ENCODE measurements around the gene MECR.

Gene MECR

DNA sequence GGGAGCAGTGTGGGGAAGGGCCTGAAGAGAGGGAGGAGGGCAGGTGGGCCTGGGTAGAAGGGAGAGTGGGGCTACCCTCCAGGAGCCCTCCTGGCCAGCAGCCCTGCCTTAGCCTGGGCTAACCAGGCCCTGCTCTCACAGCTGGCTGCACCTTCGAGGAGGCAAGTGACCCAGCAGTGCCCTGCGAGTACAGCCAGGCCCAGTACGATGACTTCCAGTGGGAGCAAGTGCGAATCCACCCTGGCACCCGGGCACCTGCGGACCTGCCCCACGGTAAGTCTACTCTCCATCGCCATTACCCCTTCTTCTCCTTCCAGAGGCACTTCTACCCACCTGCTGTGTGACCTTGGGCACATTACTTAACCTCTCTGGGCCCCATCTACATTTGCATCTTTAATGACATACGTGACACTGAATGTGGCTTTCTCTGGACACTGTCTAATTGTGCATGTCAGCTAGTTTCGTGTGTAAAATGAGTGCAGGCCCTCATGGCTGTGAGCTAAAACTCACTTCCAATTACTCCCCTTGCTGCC is 24.5 kb upstream of the MECR start:
- no peak for DNase-seq (ENCODE audit: low read depth in 3 of 3)

DNA sequence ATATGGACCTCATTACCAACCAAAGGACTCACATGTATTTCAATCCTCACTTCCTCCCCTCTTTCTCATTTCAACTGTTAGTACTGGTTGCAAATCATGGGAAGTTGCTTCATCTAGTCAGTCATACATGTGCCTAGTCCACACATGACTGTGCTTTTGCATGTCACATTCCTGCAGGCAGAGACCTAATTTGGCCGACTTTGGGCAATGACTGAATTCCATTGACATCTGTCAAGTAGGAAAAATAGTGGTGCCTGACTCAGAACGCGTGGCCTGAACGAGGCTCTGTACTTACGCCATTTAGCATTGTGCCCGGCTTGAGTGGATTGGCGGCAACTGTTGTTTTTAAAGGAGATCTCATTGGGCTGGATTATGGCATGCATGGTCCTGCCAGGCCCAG is 23.6 kb upstream of the MECR start:
- no peak for DNase-seq (ENCODE audit: low read depth in 3 of 3)

DNA sequence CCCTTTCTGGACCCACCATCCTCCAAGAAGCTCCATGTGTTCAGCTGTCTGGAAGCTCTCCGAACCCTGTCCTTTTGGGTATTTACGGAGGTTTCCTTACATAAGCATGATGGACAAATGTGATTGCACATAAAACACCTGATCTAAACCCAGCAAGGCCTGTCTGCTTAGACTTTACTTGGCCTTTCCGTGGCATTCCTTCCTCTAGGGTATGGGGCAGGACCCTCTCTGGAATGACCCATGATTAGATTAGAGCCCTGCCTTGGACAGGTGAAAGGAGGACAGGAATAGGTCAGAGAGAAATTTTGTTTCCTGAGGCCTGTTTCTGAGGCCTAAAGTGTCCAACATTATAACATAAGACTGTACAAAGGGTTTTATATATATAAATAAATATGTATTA is 22.4 kb upstream of the MECR start:
- DNase-seq (ENCODE audit: low read depth in 3 of 3), result no peak

DNA sequence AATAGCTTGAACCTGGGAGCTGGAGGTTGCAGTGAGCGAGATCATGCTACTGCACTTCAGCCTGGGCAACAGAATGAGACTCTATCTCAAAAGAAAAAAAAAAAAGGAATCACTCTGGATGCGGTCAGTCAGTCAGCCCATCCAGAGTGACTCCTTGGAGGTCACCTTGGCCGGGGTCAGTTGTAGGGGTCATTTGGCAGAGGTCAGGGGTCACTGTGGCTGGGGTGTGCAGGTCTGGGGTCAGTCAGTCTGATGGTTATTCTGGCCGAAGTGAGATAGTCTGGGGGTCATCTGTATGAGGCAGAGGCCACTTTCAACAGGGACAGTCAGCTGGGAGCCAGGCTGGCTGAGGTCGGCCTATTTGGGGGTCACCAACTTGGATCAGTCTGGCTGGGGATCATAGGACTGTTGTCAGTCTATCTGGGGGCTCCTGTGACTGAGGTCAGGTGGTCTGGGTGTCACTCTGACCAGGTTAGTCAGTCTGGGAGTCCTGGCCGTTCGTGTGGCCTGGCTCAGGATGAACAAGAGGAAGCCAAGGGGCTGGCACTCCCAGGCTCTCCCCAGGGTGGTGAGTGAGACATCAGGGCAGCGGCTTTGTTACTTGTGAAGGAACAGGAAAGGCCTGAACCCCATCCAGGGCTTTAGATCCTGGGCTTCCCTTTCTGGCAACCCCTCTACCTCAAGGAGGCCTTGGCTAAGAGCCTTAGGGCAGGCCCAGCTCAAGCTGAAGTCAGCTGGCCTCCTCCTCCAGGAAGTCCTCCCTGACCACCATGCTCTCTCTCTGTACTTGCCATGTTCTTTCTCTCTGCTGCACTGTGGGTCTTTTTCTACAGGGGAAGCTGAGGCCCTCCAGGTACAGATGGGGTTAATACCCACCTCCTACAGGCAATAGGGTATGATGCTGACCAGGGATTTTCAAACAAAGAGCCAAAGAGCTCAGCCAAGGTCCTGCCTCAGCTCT is 20.7 kb upstream of the MECR start:
- no peak for DNase-seq (ENCODE audit: low read depth in 3 of 3)

DNA sequence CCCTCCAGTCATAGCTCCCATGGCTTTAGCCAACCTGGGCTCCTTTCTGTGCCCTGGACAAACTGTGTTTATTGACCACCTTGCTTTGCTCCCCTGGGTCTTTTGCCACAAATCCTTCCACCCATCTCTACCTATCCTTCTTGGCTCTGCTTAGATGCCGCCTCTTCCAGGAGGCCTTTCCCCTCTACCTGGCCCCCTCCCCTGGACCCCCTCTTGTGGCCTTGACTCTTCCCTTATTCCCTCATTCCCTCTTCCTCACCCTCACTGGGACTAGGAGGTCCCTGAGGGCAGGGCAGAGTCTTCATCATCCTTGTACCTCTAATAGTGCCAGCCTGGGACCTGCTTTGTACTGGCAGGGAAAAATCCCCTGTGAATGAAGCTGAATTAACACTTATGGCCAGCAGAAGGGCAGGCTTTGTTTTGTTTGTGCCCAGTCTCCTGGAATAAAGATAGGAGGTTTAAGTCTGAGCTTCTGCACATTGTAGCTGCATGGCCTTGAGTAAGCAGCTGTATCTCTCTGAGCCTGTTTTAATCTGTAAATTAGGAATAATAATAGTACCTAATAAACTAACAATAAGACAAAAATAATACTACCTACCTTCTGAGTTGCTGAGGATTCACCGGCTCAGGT is 19.3 kb upstream of the MECR start:
- DNase-seq (ENCODE audit: low read depth in 3 of 3), result no peak

DNA sequence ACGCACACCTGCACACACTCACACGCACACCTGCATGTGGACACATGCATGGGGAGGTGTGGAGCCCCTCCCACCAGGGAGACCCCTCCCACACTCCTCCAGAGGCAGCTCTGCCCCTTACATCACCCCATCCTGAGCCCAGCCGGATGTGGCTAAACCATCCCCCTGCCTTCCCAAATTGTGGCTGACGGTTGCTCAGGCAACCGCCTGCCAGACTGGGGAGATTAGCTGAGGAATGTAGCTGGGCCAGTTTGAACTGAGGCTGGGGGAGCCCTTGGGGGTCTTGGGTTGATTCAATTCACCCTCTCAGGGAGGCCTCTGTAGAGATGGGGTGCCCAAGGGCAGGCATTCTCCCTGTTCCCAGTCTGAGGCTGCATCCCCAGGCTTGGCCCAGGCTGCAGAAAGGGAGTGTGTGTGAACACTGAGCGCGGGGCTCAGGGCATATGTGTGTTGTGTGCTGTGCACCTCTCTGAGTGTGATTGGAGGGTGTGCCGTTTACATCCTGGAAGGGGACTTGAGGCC is 18.5 kb upstream of the MECR start:
- DNase-seq (ENCODE audit: low read depth in 3 of 3), result no peak

DNA sequence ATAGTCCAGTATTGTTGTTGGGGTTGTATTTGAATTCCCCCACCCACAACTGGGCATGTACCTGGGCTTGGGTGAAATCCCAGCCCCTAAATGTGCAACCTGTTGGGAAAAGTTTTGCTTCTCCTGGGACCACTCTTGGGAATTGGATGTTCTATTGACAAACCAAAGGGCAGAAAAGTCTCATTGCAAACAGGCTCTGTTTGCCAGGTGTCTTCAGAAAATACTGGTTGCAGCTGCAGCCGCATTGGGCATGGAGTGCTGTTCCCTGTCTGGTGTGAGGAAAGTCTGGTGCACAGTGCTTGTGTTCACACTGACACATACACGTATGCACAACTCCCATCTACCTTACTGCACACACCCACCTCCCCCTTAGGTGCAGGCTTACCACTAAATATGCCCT is 17.7 kb upstream of the MECR start:
- no peak for DNase-seq (ENCODE audit: low read depth in 3 of 3)

DNA sequence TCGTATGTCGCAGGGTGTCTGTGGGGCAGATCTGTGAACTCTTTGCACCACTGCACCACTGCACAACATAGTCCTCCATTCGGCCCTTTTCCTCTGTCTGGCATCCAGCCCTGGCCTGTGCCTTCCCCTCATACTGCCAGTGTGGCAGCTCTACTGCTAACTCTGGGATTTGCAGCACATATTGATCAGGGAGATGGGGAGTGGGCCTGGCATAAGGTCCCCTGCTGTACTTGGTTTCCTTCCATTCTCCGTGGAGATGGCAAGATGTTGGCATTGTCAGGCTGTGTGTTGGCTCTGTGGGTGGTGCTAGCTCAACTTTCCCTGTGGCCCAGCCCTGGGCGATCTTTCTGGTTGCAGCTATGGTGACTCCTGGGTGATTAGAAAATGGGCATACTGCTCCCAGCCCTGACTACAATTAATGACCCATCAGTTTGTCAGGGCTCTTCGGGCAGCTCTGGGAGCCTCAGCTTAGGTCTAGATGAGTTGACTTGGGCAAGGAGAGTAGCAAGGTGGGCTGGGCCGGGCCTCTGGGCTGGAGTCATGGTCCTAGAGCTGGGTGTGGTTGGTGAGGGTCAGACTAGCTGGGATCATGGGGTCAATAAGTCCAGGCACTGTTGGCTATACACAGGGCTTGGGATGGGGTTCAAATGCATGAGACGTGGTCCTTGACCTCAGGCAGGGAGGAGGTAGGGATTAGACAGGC is 17.0 kb upstream of the MECR start:
- DNase-seq (ENCODE audit: low read depth in 3 of 3), result no peak

DNA sequence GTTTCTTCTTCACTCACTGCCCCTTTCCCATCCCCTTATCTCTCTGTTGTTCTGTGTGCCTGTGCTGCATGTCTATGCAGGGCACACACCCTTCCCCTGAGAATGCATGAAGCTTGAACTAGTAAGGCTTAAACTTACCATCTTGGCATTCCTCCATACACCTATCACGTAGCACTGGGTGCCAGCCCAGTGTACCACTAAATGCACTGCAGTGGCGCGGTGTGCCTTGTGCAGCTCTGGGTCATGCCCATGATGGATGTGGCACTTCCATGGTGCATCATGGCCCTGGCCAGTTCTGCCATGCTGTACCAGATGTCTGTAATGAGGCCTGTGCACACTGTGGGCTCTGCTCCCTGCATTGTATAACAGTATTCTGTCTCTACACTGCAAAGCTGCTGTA is 16.3 kb upstream of the MECR start:
- DNase-seq (ENCODE audit: low read depth in 3 of 3), result no peak

DNA sequence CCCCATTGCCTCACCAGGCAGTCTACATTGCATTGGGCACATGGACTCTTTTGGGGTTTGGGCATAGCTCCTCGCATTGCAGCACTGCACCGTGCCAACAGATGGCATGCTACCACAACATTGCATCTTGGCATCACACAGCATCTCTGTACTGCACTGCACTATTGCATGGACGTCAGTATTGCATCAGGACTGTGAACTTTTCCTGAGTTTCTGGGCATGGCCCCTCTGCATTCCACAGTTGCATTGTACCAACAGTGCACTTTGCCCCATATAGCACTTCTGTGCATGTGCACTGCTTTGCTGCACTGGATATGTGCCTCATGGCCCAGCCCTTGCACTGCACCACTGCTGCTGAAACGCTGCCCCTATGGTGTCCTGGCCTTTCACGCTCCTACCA is 15.1 kb upstream of the MECR start:
- no peak for DNase-seq (ENCODE audit: low read depth in 3 of 3)

DNA sequence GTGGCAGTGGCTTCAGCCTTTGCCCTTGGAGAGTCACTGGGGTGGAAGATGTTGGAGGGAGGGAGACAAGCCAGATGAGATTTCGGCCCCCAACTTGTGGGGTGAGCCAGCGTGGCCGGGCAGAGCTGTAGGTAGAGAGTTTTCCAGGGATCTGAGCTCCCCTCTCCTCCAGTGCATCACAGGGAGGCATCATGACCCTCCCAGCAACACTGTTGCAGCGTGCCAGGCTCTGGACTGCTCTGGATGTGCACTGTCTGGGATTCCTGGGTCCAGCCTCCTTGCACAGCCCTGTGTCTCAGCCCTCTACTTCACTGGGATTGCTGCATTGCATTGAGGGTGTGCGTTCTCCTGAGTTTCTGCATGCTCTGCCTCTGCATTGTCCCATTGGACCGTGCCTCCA is 14.5 kb upstream of the MECR start:
- DNase-seq (ENCODE audit: low read depth in 3 of 3), result no peak

DNA sequence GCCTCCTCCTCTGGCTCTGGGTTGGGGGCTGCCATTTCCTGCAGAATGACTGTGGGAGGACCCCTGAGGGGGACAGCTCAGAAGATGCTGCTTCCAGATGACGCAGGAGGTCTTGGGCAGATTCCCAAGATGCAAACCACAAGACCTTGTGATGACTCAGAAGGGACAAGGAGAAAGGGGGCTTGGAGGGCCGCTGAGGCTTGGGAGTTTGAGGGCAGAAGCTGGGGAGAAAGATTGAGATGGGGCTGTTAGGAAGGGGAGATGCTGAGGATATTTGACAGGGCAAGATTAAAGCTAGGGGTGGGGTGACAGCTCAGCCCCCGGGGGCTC is 13.1 kb upstream of the MECR start:
- DNase-seq (ENCODE audit: low read depth in 3 of 3), result no peak

DNA sequence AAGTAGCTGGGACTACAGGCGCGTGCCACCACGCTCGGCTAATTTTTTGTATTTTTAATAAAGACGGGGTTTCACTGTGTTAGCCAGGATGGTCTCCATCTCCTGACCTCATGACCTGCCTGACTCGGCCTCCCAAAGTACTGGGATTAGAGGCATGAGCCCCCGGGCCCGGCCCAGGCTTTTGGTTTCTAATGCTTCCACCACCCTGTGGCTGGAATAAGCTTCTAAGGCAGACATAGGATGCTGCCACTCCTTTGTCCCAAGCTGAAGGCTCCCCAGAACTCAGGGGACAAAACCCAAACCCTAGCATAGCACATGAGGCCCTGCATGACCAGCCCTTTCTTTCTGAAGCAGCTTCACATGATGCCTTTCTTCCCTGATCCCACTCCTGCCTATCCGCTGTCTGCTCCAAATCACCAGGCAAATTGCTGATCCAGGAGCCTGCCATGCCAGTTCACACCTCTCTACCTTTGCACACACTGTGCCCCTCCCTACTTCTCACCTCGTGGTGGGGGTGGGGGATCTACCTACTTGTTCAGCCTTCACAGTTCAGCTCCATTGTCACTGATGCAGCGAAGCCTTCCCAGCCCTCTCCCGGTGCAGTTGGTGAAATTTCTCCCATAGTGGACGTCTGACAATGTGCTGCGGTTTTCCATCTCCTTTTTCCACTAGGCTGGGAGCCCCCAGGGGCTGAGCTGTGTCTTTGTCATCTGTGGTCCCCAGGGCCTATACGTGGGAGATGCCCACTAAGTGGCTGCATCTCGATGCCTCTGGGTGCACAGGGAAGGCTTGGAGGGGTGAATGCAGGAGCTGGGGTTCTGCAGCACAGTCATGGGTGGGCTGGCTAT is 12.5 kb upstream of the MECR start:
- DNase-seq (ENCODE audit: low read depth in 3 of 3), result no peak

DNA sequence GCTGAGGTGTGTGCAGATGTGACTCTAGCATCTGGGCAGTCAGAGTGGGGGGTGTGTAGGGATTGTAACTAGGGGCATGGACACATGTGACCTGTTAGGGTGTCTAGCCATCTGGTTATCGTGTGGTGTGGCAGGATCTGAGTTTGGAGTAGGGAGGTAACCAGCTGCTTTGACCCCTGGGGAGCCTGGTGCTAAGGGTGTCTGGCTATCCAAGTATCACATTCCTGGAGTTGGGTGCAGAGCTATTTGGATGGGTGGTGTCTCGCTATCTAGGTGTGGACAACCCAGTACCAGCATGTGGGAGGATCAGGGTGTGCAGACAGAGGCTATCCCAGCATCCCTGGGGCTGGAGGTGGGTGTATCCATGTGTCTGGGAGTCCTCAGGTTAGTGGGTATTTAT is 10.3 kb upstream of the MECR start:
- DNase-seq (ENCODE audit: low read depth in 3 of 3), result no peak

DNA sequence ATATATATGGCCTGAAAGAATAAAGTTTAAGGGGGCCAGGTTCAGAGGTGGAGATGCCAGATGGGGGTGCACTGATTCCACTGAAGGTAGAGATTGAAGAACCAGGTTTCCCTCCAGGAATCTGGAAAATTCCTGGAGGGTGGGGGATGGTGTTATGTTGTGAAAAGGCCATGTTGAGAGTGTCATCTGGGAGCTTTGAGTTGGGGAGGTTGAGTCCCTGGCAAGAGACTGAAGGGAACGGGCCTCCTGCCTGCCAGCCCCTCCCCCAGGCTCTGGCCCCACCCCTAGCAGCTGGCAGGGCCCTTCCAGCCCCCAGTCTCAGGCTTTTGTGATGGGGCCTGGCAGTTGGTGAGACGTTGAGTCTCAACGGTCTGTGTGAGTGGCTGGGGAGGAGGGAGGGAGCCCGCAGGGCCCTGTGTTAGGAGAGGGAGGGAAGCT is 9.7 kb upstream of the MECR start:
- no peak for DNase-seq (ENCODE audit: low read depth in 3 of 3)

DNA sequence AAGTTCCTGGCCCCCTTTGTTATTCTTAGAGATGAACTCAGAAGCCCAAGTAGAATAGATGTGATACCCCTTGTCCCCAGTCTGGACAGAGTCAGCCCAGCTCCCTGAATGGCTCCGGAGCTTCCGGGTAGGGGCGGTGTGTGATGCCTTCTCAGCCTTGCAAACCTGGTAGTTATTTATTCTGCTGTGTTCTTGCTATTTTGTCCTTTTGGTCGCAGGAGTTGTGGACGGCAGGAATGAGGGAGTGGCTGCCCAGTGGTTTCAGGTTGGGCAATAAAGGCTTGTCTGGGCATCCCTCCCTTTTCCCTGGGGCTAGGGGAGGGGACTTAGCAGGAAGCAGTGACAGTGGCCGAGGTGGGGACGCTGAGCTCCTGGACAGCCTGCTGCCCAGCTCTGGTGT is 8.4 kb upstream of the MECR start:
- DNase-seq (ENCODE audit: low read depth in 3 of 3), result no peak

DNA sequence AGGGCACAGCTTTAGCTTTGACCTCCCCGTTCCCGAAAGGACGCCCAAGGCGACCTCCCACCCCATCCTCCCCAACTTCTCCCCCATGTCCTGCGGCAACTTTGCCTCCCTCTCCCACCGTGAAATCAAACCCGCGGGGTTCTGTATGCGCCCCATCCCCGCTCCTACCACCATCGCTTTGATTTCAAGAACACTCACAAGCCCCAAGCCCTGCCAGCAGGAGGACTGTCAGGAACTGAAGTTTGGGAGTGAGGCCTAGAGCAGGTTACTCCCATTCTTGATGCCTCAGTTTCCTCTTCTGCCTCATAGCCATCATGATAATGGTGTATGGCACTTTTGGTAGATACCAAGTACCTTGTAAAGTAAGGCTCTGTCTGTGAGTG is 7.9 kb upstream of the MECR start:
- no peak for DNase-seq (ENCODE audit: low read depth in 3 of 3)

DNA sequence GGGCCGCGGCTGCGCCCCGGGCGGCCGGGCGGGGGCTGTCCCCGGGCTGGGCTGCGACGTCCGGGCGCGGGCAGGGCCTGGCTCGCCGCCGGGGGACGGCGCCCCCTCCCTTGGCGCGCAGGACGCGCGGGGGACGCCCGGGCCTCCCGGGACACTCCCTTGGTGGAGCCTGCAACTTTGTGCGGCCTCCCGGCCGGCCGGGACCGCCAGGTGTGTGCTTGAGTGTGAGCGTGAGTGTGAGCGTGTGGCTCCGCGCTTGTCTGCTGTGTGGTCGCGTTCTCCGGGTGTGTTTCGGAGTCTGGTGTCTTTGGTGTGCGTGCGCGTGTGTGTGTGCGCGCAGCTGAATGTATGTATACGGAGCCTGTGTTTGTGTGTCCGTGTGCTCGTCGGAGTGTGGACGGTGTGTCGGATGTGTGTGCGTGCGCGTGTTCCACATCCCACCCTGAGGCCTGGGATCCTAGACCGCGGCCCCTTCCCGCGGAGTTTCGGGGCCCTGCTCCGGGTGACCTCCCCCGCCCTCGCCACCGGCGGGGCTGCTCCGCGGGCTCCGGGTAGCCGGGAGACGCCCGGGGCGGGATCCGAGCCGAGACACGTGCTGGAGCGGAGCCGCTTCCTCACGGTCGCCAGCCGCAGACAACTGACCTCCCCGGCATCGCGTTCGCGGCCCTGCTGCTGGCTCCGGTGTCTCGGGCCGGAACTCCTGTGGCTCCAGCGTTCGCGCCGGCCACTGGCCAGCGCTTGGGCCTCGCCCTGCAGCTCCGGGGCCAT is 7.3 kb upstream of the MECR start:
- DNase-seq (ENCODE audit: low read depth in 3 of 3), result no peak

DNA sequence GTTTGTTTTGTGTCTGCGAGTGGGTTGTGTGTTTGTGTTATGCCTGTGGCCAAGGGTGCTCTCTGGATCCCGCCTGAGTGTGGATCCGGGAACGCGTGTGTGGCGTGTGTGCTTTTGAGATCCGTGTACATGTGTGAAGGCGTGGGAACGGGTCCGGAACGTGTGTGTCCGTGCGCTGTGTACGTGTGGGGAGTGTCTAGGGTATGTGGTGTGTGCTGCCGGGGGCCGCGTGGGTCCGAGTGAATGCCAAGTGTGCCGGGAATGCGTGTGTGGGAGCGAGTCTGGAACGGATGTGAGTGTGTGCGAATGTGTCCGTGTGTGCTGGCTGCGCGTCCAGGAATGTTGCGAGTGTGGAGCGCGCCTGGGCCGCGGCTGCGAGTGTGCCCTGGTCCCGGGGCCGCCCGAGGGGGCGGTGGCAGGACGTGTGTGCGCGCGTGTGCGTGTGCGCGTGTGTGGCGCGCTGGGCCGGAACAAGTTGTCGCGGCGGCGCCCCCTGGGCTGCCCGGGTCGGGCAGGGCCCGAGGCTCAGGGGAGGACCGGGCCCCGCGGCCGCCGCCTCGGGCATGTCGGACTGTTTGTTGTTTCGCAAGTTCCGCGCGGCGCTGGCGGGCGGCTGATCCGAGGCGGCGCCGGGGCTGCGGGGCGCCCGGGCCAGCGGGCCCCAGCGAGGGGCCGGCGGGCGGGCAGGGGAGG is 6.5 kb upstream of the MECR start:
- DNase-seq (ENCODE audit: low read depth in 3 of 3), result no peak

DNA sequence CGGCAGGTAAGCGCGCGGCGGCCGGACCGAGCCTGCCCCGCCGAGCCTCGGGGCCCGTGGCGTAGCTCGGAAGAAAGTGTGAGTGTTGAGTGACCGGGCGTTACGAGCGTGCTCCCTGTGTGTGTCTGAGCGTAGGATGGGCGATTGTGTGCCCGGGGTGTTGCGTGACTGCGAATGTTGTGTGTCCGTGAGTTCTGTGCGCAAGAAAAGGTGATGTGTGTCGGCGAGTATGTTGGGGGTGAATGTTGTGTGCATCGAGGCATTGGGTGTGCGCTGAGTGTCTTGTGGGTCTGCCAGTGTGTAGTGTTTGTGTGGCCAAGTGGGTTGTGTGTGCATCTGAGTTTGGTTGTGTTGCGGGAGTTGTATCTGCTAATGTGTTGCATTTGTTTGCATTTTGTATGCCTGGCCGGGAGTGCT is 6.0 kb upstream of the MECR start:
- DNase-seq (ENCODE audit: low read depth in 3 of 3), result no peak

All from stimulated activated CD4-positive, alpha-beta T cell treated with anti-CD3 and anti-CD28 coated beads, TNF-alpha, amount 100 ng/mL, for 48 hours (primary cell).